LNCAP (cell line): Measurements from ENCODE around the gene GLRX3.

ENCODE experiments used
- TF ChIP-seq, protein P1 (sequence below): fragments of 450-650 bp; IDR thresholded peaks from 2 replicates; pipeline ENCODE4 v1.5.1; 2017; ENCODE audit warnings: mild to moderate bottlenecking

The GLRX3 gene

GRCh38 chr10:130200179-130201042 lies 64.2 kb downstream of the GLRX3 start:
- TF ChIP-seq, protein P1, sequence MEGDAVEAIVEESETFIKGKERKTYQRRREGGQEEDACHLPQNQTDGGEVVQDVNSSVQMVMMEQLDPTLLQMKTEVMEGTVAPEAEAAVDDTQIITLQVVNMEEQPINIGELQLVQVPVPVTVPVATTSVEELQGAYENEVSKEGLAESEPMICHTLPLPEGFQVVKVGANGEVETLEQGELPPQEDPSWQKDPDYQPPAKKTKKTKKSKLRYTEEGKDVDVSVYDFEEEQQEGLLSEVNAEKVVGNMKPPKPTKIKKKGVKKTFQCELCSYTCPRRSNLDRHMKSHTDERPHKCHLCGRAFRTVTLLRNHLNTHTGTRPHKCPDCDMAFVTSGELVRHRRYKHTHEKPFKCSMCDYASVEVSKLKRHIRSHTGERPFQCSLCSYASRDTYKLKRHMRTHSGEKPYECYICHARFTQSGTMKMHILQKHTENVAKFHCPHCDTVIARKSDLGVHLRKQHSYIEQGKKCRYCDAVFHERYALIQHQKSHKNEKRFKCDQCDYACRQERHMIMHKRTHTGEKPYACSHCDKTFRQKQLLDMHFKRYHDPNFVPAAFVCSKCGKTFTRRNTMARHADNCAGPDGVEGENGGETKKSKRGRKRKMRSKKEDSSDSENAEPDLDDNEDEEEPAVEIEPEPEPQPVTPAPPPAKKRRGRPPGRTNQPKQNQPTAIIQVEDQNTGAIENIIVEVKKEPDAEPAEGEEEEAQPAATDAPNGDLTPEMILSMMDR = no peak

- TF ChIP-seq, protein P1 = no peak
Measured at GRCh38 chr10:130201043-130201380, 64.8 kb downstream of the GLRX3 start.

DNA sequence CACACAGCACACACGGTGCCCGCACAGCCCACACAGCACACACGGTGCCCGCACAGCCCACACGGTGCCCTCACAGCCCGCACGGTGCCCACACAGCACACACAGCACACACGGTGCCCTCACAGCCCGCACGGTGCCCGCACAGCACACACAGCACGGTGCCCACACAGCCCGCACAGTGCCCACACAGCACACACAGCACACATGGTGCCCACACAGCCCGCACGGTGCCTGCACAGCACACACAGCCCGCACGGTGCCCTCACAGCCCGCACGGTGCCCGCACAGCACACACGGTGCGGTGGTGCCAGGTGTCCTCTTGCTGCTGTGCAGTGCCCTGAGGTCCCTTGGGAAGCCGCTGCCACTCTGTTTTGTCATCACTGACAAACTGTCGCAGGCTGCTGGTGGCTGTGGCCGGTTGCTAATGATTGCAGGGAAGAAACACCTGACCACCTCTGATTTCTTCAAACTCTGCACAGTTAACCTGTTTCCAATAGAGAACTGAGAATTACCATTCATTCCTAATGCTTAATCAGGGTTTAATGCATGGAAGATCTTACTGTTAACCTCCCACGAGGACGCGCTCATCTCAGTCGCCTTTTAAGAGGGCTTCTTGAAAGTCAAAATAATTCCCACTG lies 66.9 kb downstream of the GLRX3 start:
- TF ChIP-seq, protein P1 = no peak

- TF ChIP-seq, protein P1 = no peak
Measured at GRCh38 chr10:130203626-130204025, 67.4 kb downstream of the GLRX3 start.

DNA sequence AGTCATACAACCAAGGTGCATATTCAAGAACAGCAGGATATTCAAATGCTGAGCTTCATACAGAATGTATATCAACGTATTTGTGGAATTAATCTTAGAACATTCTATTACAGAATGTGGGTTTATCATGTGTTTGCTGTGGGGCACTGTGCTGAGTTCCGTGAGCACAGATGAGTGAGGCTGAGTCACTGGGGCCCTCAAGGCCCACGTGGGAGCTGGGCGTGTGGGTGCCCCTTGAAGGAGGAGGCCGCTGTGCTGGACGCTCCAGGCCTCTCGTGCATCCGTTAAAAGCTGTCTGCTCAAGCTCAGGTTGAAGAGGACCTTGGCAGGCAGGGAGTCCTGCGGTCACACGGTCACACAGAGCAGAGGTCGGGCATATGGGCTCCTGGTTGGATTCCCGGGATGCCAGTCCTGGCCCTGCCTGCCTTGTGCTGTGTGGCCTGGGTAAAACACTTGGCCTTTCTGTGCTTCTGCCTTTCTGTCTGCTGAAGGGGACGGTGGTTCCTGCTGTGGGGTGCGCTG lies 70.1 kb downstream of the GLRX3 start:
- TF ChIP-seq, protein P1 = no peak

DNA sequence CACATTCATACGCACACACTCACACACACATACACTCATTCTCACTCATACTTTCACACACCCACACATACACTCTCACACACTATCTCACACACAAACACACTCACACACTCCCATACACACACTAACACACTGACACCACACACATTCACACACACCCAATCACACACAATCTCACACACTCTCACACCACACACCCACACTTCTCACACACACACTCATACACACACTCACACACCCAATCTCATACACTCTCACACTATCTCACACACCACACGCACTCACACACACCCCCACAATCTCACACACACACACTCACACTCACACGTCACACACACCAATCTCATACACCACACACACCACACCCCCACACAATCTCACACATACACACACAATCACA lies 71.0 kb downstream of the GLRX3 start:
- TF ChIP-seq, protein P1 = no peak

DNA sequence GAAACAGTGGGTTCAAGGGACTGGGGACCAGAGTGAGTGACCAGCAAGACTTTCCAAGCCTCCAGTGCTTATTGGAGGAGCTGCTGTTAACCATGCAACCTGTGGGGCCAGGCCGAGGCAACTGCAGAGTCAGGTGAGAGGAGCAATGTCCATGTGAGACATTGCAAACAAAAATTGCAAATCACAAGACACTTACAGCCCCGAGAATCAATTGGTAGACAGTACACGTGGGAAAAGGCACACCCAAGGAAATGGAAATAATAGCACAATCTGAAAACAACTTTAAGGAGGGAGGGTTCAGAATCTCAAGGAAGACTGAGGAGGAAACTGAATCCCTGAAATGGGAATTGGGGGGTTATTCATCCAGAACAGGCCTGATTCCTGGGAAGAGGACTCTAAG lies 72.6 kb downstream of the GLRX3 start:
- TF ChIP-seq, protein P1 = no peak
